Neuronal stem cell (in vitro differentiated cells): ENCODE results near the gene PHYHD1.
A peak's percentile ranks its signal among the peaks of the same experiment; 100 is the strongest.

ENCODE experiments used
- DNase-seq: peaks from one replicate; pipeline ENCODE4 v3.0.0-alpha.2; 2013; ENCODE audit warnings: low spot score
- H2AFZ ChIP-seq: one replicate; pipeline ENCODE4 v1.6.1; 2013; ENCODE audit warnings: mild to moderate bottlenecking, low read length, inconsistent platforms
- H2AK5ac ChIP-seq: 2 replicates; pipeline ENCODE4 v1.6.1; 2013; ENCODE audit warnings: low read depth, mild to moderate bottlenecking, inconsistent platforms, low read length, moderate library complexity, mixed read lengths
- H2BK120ac ChIP-seq: 2 replicates; pipeline ENCODE4 v1.6.1; 2013; ENCODE audit warnings: low read depth, mild to moderate bottlenecking, inconsistent platforms, low read length, moderate library complexity, mixed read lengths
- H2BK12ac ChIP-seq: one replicate; pipeline ENCODE4 v1.6.1; 2013; ENCODE audit warnings: low read length, inconsistent platforms
- H2BK15ac ChIP-seq: 2 replicates; pipeline ENCODE4 v1.6.1; 2013; ENCODE audit warnings: mild to moderate bottlenecking, low read length, inconsistent platforms, mixed read lengths
- H2BK5ac ChIP-seq: one replicate; pipeline ENCODE4 v1.6.1; 2013; ENCODE audit warnings: inconsistent platforms, mild to moderate bottlenecking, low read length, moderate library complexity
- H3K14ac ChIP-seq: one replicate; pipeline ENCODE4 v1.6.1; 2013; ENCODE audit warnings: low read length, inconsistent platforms
- H3K18ac ChIP-seq: 2 replicates; pipeline ENCODE4 v1.6.1; 2013; ENCODE audit warnings: low read length, inconsistent platforms
- H3K23ac ChIP-seq: 2 replicates; pipeline ENCODE4 v1.6.1; 2013; ENCODE audit warnings: low read depth, mild to moderate bottlenecking, mixed read lengths, low read length, inconsistent platforms; ENCODE audit not compliant: poor library complexity
- H3K27ac ChIP-seq: replicated peaks from 3 replicates; pipeline ENCODE4 v1.5.1; 2013; ENCODE audit warnings: low read length, inconsistent platforms
- H3K27me3 ChIP-seq, 3 experiments: 2 replicates each; pipeline ENCODE4 v1.6.1; 2013; ENCODE audit warnings: low read length in 3 of 3, mild to moderate bottlenecking in 2 of 3, inconsistent platforms in 1 of 3, low read depth in 1 of 3, mixed read lengths in 1 of 3, moderate library complexity in 1 of 3; ENCODE audit not compliant: control insufficient read depth in 3 of 3, insufficient read depth in 3 of 3
- H3K36me3 ChIP-seq, 2 donors: replicated peaks in 1 of 2; 2 replicates each; pipeline ENCODE4 v1.6.1; 2013; ENCODE audit warnings: low read length in 2 of 2; ENCODE audit not compliant: control insufficient read depth in 2 of 2, insufficient read depth in 2 of 2
- H3K4ac ChIP-seq: 2 replicates; pipeline ENCODE4 v1.6.1; 2013; ENCODE audit warnings: inconsistent platforms, mild to moderate bottlenecking, low read length, moderate library complexity
- H3K4me1 ChIP-seq, 2 donors: 1 replicate in 1 of 2; 2 replicates in 1 of 2; pipeline ENCODE4 v1.6.1; 2013; ENCODE audit warnings: low read length in 2 of 2, low read depth in 1 of 2; ENCODE audit not compliant: control insufficient read depth in 2 of 2, insufficient read depth in 1 of 2
- H3K4me2 ChIP-seq: one replicate; pipeline ENCODE4 v1.6.1; 2013; ENCODE audit warnings: mild to moderate bottlenecking, low read length, inconsistent platforms; ENCODE audit not compliant: insufficient read depth, poor library complexity, severe bottlenecking
- H3K4me3 ChIP-seq, 2 donors: 2 replicates each; pipeline ENCODE4 v1.5.1; 2013; ENCODE audit warnings: low read length in 2 of 2, mild to moderate bottlenecking in 2 of 2, inconsistent platforms in 1 of 2, moderate library complexity in 1 of 2
- H3K79me1 ChIP-seq: one replicate; pipeline ENCODE4 v1.6.1; 2013; ENCODE audit warnings: low read depth, mild to moderate bottlenecking, inconsistent platforms, low read length, moderate library complexity
- H3K9ac ChIP-seq: one replicate; pipeline ENCODE4 v1.6.1; 2013; ENCODE audit warnings: mild to moderate bottlenecking, low read depth, low read length, inconsistent platforms; ENCODE audit not compliant: poor library complexity
- H3K9me3 ChIP-seq, 2 donors: replicated peaks in 1 of 2; 2 replicates each; pipeline versions ENCODE3 to v1.6.1; 2013; ENCODE audit warnings: low read length in 2 of 2, mild to moderate bottlenecking in 2 of 2, inconsistent platforms in 1 of 2, low read depth in 1 of 2, mixed read lengths in 1 of 2, moderate library complexity in 1 of 2; ENCODE audit not compliant: control insufficient read depth in 2 of 2, insufficient read depth in 1 of 2
- H4K8ac ChIP-seq: one replicate; pipeline ENCODE4 v1.6.1; 2013; ENCODE audit warnings: low read depth, mild to moderate bottlenecking, inconsistent platforms, low read length, moderate library complexity
- H4K91ac ChIP-seq: one replicate; pipeline ENCODE4 v1.6.1; 2013; ENCODE audit warnings: low read length, low read depth, mild to moderate bottlenecking, inconsistent platforms; ENCODE audit not compliant: poor library complexity
- WGBS, 2 donors: extraction: QIAGEN DNeasy Blood & Tissue Kit; methylation state at CpG; one replicate each; pipeline ENCODE4 v1.1.7; 2013; ENCODE audit warnings: missing lambda C conversion rate in 2 of 2, mixed read lengths in 1 of 2; ENCODE audit not compliant: insufficient read length in 2 of 2, insufficient replicate concordance in 1 of 2; ENCODE audit errors: extremely low coverage in 2 of 2; 5-methylcytosine and 5-hydroxymethylcytosine counted together

Gene PHYHD1

GRCh38 chr9:128913995-128914772 lies 6.6 kb upstream of the PHYHD1 start:
- Histone ChIP-seq H3K27ac (no peak overlapping the region), H3K36me3 (peaks cover 34 to 85% of the 10 kb centered on the region in 2 donors), H2AK5ac (no peak overlapping the region), H3K27me3 (no peaks in the 10 kb centered on the region), H3K4me1 (peaks cover 11 to 22% of the 10 kb centered on the region in 2 donors), H2AFZ (no peak overlapping the region), H3K9ac (no peak overlapping the region), H2BK15ac (no peak overlapping the region), H2BK5ac (no peak overlapping the region), H3K79me1 (peaks cover 10% of the 10 kb centered on the region), H4K91ac (no peak overlapping the region), H4K8ac (no peak overlapping the region), H2BK120ac (no peak overlapping the region), H3K14ac (no peak overlapping the region), H3K18ac (no peak overlapping the region), H3K4ac (no peak overlapping the region), H2BK12ac (no peak overlapping the region), H3K9me3 (no peaks in the 10 kb centered on the region), H3K4me3 (no peak overlapping the region), H3K4me2 (no peak overlapping the region), H3K23ac (no peak overlapping the region)
- DNase-seq: no peak
- WGBS, 2 donors: no CpG with 5 or more reads among the region's 23 CpGs

GRCh38 chr9:128916204-128916603 lies 4.6 kb upstream of the PHYHD1 start:
- WGBS, 2 donors: no CpG with 5 or more reads among the region's 18 CpGs
- Histone ChIP-seq H2BK120ac (no peak overlapping the region), H3K4me1 (peaks cover 11 to 22% of the 10 kb centered on the region in 2 donors), H3K27me3 (no peaks in the 10 kb centered on the region), H2BK12ac (no peak overlapping the region), H3K27ac (no peak overlapping the region), H2BK5ac (peak overlapping the region; percentile 75), H3K79me1 (peaks cover 13% of the 10 kb centered on the region), H2AFZ (no peak overlapping the region), H3K4ac (no peak overlapping the region), H3K4me3 (peak overlapping the region in 1 of 2 donors; percentile 22), H3K14ac (no peak overlapping the region), H2BK15ac (no peak overlapping the region), H3K4me2 (no peak overlapping the region), H3K23ac (peak overlapping the region; percentile 44), H3K9me3 (peaks cover 0 to 2% of the 10 kb centered on the region in 2 donors), H3K18ac (no peak overlapping the region), H3K9ac (no peak overlapping the region), H4K8ac (peak overlapping the region; percentile 23), H2AK5ac (peak overlapping the region; percentile 35), H4K91ac (no peak overlapping the region), H3K36me3 (peaks cover 28 to 68% of the 10 kb centered on the region in 2 donors)
- no peak for DNase-seq

GRCh38 chr9:128916745-128917144 lies 4.0 kb upstream of the PHYHD1 start:
- Histone ChIP-seq H4K8ac (no peak overlapping the region), H3K4me1 (peaks cover 12 to 22% of the 10 kb centered on the region in 2 donors), H2BK15ac (no peak overlapping the region), H2BK120ac (no peak overlapping the region), H3K27me3 (no peaks in the 10 kb centered on the region), H3K9ac (no peak overlapping the region), H3K4me3 (no peak overlapping the region), H3K9me3 (peaks cover 0 to 2% of the 10 kb centered on the region in 2 donors), H2AK5ac (no peak overlapping the region), H2BK5ac (peak overlapping the region; percentile 75), H2BK12ac (no peak overlapping the region), H3K23ac (no peak overlapping the region), H3K4ac (no peak overlapping the region), H3K14ac (no peak overlapping the region), H2AFZ (no peak overlapping the region), H3K18ac (no peak overlapping the region), H3K36me3 (peaks cover 28 to 63% of the 10 kb centered on the region in 2 donors), H3K27ac (no peak overlapping the region), H3K4me2 (no peak overlapping the region), H4K91ac (no peak overlapping the region), H3K79me1 (peaks cover 13% of the 10 kb centered on the region)
- WGBS, 2 donors: no CpG with 5 or more reads among the region's 11 CpGs
- DNase-seq: no peak

- no CpG with 5 or more reads among the region's 26 CpGs for WGBS, 2 donors
- no peak overlapping the region for H3K23ac ChIP-seq
- no peak overlapping the region for H2AFZ ChIP-seq
- no peak overlapping the region for H2BK5ac ChIP-seq
- H3K4me3 ChIP-seq: no peak overlapping the region
- no peak for DNase-seq
- H2AK5ac ChIP-seq: no peak overlapping the region
- peaks cover 28 to 57% of the 10 kb centered on the region in 2 donors for H3K36me3 ChIP-seq
- H3K14ac ChIP-seq: no peak overlapping the region
- peaks cover 0 to 2% of the 10 kb centered on the region in 2 donors for H3K9me3 ChIP-seq
- no peak overlapping the region for H2BK12ac ChIP-seq
- no peak overlapping the region for H3K18ac ChIP-seq
- H3K27ac ChIP-seq: no peak overlapping the region
- no peak overlapping the region for H3K4me2 ChIP-seq
- no peak overlapping the region for H2BK15ac ChIP-seq
- peaks cover 11 to 18% of the 10 kb centered on the region in 2 donors for H3K4me1 ChIP-seq
- peaks cover 15% of the 10 kb centered on the region for H3K79me1 ChIP-seq
- no peak overlapping the region for H4K8ac ChIP-seq
- H3K9ac ChIP-seq: peak overlapping the region; percentile 32
- no peaks in the 10 kb centered on the region for H3K27me3 ChIP-seq
- no peak overlapping the region for H4K91ac ChIP-seq
- no peak overlapping the region for H3K4ac ChIP-seq
- no peak overlapping the region for H2BK120ac ChIP-seq
These were observed 3.5 kb upstream of the PHYHD1 start for GRCh38 chr9:128917151-128917849.
